Frontal cortex (tissue), 4 donors: Measurements from ENCODE around the gene RPL13A. TPM values are rescaled to one million over a fixed set of nuclear protein-coding genes. Genes with fewer than 3 reads are reported as not detected.
"Not testable (repeated sequence)": the region's sequence is repeated elsewhere in the genome, so short reads cannot be mapped to it uniquely, and the experiment has no call there.

ENCODE experiments used
- DNase-seq, 2 donors: peaks; one replicate each; pipeline ENCODE4 v3.0.0; 2012; ENCODE audit warnings: low spot score in 2 of 2
- FAIRE-seq: peaks from 2 replicates; lab custom pipeline; 2012; peaks lifted over from hg19 to GRCh38; lab: Jason Lieb, UNC
- total RNA-seq: library from RNA; depleted of rRNA; stranded (reverse); fragments of >200 nt; gene quantifications from one replicate; pipeline ENCODE4 v1.2.3, GENCODE V29; 2014
- donor health status: control.
- donor health status: control.
- donor health status: control.

Gene RPL13A
- total RNA-seq, 1 donor from 2014 or later: 2,981 TPM

DNA sequence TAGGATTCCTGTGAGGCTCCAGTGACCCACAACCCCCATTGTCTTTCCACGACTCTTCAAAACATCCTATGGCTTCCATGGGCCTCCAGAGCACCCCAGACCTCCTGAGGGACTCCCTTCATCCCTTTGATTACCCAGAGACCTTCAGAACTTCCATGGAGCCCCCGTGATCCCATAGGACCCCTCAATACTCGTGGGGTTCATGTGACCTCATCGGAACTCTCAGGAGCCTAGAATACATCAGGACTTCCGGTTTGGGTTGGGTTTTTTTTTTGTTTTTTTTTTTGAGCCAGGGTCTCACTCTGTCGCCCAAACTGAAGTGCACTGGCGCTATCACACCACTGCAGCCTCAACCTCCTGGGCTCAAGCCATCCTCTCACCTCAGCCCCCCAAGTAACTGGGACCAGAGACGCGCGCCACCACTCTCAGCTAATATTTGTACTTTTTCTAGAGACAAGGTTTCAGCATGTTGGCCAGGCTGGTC lies 33.6 kb upstream of the RPL13A start:
- DNase-seq (no peak), FAIRE-seq (no peak)

DNA sequence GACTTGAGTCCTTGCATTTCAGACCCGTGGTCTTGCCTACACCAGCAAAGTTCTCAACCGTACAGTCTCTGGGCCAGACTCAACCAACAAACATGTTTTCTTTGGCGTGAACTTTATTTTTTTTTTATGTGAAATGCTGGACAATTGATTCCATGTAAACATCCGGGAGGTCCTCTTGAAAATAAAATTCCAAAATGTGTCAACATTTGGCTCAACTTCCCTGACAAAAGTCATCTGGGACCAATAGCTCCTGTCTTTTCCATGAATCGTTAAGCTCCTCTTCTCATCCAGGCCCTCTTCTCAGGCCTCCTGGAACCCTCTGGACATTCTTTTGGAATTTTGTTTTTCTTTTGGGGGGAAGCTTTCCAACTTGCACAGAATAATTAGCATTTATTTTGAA lies 31.6 kb upstream of the RPL13A start:
- no peak for FAIRE-seq
- DNase-seq: no peak

DNA sequence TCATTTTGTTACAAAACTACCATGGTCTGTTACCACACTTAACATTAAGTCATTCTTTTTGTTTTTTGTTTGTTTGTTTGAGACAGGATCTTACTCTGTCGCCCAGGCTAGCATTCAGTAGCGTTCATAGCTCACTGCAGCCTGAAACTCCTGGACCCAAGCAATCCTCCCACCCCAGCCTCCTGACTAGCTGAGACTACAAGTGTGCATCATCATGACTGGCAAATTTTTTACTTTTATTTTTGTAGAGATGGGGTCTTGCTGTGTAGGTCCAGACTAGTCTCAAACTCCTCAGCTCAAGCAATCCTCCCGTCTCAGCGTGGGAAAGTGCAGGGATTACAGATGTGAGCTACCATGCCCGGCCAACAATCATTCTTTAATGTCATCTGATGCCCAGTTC lies 31.1 kb upstream of the RPL13A start:
- DNase-seq (no peak), FAIRE-seq (no peak)

DNA sequence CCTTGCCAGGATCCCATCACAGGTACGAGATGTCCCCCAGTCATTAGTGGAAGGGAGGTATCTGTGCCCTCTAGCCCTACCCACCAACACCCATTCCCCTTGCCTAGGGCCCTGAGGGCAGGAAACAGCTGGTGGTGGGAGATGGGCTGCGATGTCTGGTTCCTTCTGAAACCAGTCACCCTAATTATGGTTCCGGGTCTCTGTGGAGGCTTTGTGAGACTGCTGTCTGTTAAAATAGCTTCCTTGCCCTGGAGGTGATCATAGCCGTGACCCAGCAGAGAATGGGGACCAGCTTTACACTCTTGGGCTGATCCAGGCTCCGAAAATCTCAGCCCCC lies 28.9 kb upstream of the RPL13A start:
- DNase-seq: no peak

DNA sequence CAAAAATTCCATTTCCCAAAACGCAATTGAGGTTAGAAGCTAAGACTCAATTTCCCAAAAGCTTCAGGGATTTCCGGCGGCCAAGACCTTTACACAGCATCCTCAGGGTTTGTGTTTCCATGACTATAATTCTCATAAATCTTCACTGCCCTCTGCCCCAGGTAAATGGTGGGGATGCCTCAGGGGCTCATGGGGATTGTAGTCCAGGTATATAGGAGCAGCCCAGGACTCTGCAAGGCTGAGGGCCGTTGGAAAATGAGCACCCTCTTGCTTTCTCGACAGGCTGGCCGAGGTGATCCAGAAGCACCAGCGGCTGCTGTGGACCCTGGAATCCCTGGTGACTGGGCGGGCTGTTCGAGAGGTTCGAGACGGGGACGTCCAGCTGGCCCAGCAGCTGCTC lies 28.0 kb upstream of the RPL13A start:
- FAIRE-seq (no peak), DNase-seq (no peak)

More for the DNA sequence above, 28.9 kb upstream of the RPL13A start:
- no peak for FAIRE-seq

DNA sequence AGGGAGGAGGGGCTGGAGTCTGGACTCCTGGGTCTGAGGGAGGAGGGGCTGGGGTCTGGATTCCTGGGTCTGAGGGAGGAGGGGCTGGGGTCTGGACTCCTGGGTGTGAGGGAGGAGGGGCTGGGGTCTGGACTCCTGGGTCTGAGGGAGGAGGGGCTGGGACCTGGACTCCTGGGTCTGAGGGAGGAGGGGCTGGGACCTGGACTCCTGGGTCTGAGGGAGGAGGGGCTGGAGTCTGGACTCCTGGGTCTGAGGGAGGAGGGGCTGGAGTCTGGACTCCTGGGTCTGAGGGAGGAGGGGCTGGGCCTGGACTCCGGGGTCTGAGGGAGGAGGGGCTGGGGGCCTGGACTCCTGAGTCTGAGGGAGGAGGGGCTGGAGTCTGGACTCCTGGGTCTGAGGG lies 26.3 kb upstream of the RPL13A start:
- not testable (repeated sequence) for FAIRE-seq, DNase-seq

DNA sequence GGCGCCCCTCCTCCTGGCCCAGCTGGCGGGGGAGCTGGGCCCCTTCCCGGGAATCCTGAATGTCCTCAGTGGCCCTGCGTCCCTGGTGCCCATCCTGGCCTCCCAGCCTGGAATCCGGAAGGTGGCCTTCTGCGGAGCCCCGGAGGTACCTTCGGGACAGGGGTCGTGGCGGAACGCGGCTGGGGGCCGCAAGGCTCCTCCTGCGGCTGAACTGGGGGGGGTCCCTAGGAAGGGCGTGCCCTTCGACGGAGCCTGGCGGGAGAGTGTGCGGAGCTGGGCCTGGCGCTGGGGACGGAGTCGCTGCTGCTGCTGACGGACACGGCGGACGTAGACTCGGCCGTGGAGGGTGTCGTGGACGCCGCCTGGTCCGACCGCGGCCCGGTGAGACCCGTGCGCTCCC lies 25.8 kb upstream of the RPL13A start:
- FAIRE-seq (no peak), DNase-seq (no peak)

DNA sequence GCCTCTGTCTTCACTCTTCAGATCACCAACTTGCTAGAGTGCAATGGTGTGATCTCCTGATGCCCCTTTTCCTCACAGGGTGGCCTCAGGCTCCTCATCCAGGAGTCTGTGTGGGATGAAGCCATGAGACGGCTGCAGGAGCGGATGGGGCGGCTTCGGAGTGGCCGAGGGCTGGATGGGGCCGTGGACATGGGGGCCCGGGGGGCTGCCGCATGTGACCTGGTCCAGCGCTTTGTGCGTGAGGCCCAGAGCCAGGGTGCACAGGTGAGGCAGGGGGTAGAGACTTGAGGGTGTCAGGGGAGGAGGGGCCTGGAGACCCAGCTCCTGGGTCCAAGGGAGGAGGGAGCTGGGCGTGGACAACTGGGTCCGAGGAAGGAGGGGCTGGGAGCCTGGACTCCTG lies 24.9 kb upstream of the RPL13A start:
- FAIRE-seq (no peak), DNase-seq (no peak)

DNA sequence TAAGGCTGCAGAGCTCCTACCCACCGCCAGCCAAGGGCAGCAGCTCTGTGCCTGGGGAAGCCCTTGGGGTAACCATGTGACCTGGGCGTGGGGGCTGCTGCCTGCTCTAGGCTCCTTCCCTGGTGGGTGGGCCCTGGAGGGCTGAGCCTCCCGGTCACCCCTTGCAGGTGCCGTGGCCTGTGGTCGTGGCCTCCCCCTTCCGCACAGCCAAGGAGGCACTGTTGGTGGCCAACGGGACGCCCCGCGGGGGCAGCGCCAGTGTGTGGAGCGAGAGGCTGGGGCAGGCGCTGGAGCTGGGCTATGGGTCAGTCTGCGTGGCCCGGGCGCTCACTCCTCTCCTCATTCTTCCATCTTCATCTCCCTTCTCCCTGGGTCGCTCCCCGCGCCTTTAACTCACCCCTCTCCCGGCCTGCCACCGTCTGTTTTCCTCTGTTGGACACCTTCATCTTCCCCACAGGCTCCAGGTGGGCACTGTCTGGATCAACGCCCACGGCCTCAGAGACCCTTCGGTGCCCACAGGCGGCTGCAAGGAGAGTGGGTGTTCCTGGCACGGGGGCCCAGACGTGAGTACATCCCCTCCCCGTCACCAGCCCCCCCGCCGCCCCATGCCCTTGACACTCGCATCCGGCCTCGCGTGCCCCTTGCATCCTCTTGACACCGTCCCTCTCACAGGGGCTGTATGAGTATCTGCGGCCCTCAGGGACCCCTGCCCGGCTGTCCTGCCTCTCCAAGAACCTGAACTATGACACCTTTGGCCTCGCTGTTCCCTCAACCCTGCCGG lies 23.3 kb upstream of the RPL13A start:
- no peak for DNase-seq
- FAIRE-seq: no peak

DNA sequence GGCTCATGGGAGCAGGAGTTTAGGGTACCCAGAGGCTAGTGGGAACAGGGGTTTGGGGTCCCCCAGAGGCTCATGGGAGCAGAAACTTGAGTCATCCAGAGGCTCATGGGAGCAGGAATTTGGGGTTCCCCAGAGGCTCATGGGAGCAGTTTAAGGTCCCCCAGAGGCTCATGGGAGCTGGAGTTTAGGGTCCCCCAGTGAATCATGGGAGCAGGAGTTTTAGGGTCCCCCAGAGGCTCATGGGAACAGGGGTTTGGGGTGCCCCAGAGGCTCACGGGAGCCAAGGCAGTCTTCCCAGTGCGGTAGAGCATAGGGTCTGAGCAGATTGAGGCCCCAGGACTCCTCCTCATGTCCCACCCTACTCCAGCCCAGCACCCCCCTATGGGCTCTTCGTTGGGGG lies 22.0 kb upstream of the RPL13A start:
- no peak for FAIRE-seq

DNA sequence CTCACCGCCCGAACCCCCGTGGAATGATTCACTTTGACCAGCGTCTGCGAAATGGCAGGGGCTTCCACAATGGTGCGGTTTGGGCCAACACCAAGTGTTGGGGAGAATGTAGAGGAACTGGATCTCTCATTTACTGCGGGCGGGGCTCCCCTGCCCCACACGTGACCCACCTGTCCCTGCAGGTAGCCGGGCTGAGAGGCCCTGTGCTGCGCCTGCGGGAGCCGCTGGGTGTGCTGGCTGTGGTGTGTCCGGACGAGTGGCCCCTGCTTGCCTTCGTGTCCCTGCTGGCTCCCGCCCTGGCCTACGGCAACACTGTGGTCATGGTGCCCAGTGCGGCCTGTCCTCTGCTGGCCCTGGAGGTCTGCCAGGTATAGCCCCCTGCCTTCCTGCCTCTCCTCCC lies 19.2 kb upstream of the RPL13A start:
- no peak for FAIRE-seq
- no peak for DNase-seq

More for the DNA sequence above, 22.0 kb upstream of the RPL13A start:
- no peak for DNase-seq

DNA sequence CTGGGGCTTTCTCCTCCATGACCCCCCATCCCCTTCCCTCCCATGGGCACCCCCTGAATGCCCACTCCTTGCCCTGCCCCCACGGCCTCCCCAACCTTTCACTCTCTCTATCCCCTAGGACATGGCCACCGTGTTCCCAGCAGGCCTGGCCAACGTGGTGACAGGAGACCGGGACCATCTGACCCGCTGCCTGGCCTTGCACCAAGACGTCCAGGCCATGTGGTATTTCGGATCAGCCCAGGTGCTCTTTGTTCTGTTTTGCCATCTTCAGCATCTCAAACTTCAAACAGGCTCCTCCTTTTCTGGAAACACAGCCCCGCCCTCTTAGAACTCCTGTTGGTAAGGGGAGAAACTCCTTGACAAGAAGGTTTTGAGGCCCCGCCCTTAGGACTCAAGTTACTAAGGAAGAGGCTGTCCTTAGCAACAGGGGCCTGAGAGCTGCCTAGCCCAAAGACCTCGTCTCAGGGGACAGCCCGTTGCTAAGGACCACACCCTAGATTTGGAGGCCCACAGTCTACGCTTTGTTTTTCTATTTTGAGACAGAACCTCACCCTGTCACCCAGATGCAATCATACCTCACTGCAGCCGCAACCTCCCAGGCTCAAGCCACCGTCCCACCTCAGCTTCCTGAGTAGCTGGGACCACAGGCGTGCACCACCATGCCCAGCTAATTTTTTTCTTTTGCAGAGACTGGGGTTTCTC lies 18.5 kb upstream of the RPL13A start:
- no peak for FAIRE-seq
- DNase-seq: no peak

DNA sequence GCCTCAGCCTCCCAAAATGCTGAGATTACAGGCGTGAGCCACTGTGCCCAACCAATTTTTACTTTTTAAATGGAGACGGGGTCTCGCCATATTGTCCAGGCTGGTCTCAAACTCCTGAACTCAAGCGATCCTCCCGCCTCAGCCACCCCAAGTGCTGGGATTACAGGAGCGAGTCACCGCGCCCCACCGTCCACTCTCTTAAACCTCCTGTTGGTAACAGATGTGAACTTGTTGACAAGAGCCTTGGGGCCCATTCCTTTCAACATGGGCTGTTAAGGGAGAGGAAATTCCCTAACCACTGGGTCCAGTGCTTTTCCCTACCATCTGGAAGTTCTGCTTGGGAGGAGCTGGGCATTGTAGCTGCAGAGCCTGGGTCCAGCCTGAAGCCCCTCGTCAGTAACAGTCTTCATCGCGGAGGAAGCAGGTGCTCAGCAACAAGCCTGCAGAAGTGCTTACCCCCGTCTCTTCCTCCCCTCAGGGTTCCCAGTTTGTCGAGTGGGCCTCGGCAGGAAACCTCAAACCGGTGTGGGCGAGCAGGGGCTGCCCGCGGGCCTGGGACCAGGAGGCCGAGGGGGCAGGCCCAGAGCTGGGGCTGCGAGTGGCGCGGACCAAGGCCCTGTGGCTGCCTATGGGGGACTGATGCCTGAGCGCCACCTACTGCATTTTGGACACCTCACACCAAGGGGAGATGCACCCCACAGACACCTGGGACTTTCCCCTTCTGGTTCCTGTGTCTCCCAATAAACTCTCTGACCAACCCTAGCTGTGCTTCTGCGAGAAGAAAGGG lies 17.4 kb upstream of the RPL13A start:
- DNase-seq (no peak), FAIRE-seq (no peak)

DNA sequence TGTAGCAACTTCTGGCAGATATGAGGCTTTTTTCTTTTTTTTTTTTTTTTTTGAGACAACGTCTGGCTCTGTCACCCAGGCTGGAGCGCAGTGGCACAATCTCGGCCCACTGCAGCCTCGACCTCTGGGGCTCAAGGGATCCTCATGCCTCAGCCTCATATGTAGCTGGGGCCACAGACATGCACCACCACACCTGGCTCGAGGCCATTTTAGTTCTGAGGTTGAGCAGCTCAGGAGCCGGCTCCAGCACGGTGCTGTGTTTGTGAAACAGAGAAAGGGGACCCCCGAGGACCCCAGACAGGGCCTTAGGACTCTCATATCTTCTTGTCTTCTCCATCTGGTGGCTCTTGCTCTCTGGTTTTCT lies 16.8 kb upstream of the RPL13A start:
- DNase-seq (no peak), FAIRE-seq (no peak)

DNA sequence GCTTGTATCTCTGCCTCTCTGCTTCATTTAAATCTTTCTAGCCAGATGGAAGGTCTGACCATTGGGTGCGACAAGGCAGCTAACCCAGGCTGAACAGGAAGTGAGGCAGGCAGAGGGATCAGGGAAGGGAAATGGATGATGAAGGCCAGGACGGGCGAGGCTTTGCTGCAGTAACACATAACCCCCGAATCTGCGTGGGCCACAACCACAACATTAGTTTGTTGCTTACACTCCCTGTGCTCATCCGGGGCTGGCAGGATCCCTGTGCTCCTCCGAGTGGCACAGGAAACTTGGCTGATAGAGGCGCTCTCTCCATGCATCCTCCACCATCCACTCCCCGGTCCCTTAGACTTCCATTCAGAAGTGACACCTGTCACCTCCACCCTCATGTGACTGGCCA lies 14.5 kb upstream of the RPL13A start:
- FAIRE-seq (no peak), DNase-seq (no peak)

DNA sequence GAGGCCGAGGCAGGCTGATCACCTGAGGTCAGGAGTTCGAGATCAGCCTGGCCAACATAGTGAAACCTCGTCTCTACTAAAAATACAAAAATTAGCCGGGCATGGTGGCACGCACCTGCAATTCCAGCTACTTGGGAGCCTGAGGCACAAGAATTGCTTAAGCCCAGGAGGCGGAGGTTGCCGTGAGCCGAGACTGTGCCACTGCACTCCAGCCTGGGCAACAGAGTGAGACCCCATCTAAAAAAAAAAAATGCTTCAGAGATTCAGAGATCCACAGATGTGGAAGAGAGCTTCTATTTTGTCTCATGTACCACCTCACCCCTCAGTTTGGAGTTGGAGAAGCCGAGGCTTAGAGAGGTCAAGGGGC lies 13.9 kb upstream of the RPL13A start:
- not testable (repeated sequence) for FAIRE-seq, DNase-seq

DNA sequence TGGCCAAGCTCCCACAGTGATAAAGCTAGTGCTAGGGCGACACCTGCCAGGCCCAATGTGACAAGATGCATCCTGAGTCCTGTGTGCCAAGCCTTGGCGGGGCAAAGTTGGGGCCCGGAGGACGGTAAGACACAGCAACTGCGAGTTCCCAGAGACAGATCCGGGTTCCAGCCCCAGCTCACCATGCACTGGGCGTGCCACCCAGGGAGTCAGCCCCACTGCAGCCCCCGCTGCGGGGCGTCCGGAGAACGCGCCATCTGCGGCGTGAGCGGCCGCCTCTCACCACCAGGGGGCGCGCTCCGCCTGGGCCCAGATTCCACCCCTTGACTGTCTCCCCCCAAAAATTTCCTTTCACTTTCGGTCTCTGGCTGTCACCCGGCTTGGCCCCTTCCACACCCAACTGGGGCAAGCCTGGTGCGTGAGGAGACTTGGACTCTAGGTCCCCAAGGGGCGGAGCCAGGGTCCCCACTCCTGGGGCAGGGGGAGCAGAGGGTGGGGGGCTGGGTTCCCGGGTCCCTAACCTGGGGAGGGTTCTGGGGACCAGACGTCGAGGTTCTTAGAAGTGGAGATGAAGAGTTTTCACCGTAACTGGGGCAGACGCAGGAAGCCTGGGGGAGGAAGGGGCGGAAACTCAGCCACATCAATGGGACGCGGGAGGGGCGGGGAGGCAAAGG lies 13.4 kb upstream of the RPL13A start, which contains the start of gene FLT3LG:
Gene FLT3LG, plus strand, starts transcription at position 348 of the 674 bp plus-strand sequence. CDS start 425 bp downstream, outside the sequence.
- peak; percentile 83 to 95 for DNase-seq
- FAIRE-seq: no peak

DNA sequence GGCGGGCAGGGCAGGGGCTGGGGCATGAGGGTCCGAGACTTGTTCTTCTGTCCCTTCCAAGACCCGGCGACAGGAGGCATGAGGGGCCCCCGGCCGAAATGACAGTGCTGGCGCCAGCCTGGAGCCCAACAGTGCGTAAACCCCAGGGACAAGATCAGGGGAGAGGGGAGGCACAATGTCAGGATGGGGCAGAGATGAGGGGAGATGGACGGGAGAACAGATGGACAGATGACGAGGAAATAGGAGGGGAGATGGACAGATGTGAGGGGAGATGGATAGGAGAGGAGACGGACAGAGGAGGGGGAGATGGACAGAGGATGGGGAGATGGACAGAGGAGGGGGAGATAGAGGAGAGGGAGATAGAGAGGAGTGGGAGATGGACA lies 12.9 kb upstream of the RPL13A start:
- DNase-seq (no peak), FAIRE-seq (no peak)

DNA sequence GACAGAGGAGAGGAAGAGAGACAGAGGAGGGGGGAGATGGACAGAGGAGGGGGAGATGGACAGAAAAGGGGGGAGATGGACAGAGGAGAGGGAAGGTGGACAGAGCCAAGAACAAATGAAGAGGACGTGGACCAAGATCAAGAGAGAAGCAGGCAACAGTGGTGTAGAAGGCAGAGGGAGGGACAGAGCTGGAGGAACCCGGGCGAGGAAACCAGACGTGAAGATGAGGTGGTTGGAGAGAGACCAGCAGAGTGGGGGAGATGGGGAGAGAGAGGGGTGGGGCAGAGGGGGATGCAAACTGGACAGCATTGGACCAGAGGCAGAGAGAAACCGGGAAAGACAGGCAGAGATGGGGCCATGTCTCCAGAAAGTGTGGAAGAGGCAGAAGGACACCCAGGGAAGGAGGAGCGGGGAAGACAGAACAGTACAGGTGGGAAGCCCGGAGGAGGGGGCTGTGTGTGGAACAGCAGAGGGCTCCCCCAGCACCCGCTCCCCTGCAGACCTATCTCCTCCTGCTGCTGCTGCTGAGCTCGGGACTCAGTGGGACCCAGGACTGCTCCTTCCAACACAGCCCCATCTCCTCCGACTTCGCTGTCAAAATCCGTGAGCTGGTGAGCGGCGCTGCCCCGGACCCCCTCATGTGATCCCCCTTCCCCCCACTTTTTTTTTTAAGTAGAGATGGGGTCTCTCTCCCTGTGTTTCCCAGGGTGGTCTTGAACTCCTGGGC lies 12.1 kb upstream of the RPL13A start:
- FAIRE-seq: no peak

More for the DNA sequence above, 12.1 kb upstream of the RPL13A start:
- DNase-seq: no peak
